HEK293T (cell line): ENCODE results near the gene ACOXL.

Experiments
- ELF4 ChIP-seq: fragments of 450-650 bp; IDR thresholded peaks from 2 replicates; pipeline ENCODE4 v1.6.1; 2017; ENCODE audit warnings: antibody characterized with exemption
- FOXM1 ChIP-seq: fragments of 450-650 bp; IDR thresholded peaks from 2 replicates; pipeline ENCODE4 v1.6.1; 2017; ENCODE audit warnings: mild to moderate bottlenecking, borderline replicate concordance
- HDGF ChIP-seq: fragments of 450-650 bp; IDR thresholded peaks from 2 replicates; pipeline ENCODE4 v1.6.1; 2017; ENCODE audit warnings: antibody characterized with exemption, borderline replicate concordance
- LEF1 ChIP-seq: fragments of 450-650 bp; IDR thresholded peaks from 2 replicates; pipeline ENCODE4 v1.6.1; 2017; ENCODE audit warnings: mild to moderate bottlenecking, borderline replicate concordance
- SP1 ChIP-seq: fragments of 450-650 bp; IDR thresholded peaks from 2 replicates; pipeline ENCODE4 v1.6.1; 2017
- SUZ12 ChIP-seq: fragments of 450-650 bp; IDR thresholded peaks from 2 replicates; pipeline ENCODE4 v1.6.1; 2016; ENCODE audit warnings: mild to moderate bottlenecking
- ZNF384 ChIP-seq: fragments of 450-650 bp; IDR thresholded peaks from 2 replicates; pipeline ENCODE4 v1.6.1; 2016

GRCh38 chr2:111094691-111095090 lies 362.3 kb downstream of the ACOXL start:
- TF ChIP-seq SUZ12 (no peak), SP1 (no peak), LEF1 (no peak), ELF4 (no peak), ZNF384 (no peak), FOXM1 (no peak), HDGF (no peak)
